HuH-7.5 (cell line): ENCODE data around the gene IFRD1.

Experiments used
- DNase-seq: peaks from one replicate; pipeline ENCODE4 v3.0.0; 2011; ENCODE audit warnings: low spot score

Gene IFRD1

GRCh38 chr7:112449902-112450806 lies at the start of gene IFRD1:
IFRD1 (plus strand) TSS chr7:112450460; CDS start chr7:112450689, 229 bp downstream.
- peak; percentile 91 for DNase-seq

DNA sequence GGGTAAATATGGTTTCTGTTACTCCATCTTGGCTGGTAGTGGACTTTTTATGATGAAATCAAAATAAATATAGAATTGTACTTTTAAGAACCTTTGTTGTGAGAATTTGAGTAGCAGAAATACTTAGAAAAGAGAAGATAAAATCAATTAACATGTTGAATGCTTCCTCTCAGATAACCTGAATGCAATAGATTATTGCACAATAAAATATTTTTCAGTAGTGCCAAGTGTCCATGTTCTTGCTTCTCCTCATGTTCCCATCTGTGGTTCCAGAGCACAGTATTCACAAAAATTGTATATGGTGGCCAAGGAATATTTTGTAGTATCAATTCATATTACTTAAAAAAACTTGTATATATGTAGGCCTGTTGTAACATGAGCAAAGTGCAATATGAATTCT lies 45.9 kb upstream of the IFRD1 start:
- DNase-seq = no peak

DNA sequence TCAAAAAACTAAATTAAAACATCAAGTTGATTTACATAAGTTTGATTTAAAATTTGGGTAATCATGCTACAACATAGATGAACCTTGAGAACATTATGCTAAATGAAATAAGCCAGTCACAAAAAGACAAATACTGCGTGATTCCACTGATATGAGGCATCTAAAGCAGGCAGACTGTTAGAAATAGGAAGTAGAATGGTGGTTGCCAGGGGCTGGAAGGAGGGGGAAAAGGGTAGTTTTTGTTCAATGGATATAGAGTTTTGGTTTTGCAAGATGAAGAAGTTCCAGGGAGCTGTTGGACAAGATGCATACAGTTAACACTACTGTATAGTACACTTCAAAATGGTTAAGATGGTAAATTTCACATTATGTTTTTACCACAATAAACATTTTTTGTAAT lies 45.0 kb upstream of the IFRD1 start:
- no peak for DNase-seq

GRCh38 chr7:112407261-112407660 lies 43.0 kb upstream of the IFRD1 start:
- no peak for DNase-seq

GRCh38 chr7:112410092-112410491 lies 40.2 kb upstream of the IFRD1 start:
- no peak for DNase-seq

DNA sequence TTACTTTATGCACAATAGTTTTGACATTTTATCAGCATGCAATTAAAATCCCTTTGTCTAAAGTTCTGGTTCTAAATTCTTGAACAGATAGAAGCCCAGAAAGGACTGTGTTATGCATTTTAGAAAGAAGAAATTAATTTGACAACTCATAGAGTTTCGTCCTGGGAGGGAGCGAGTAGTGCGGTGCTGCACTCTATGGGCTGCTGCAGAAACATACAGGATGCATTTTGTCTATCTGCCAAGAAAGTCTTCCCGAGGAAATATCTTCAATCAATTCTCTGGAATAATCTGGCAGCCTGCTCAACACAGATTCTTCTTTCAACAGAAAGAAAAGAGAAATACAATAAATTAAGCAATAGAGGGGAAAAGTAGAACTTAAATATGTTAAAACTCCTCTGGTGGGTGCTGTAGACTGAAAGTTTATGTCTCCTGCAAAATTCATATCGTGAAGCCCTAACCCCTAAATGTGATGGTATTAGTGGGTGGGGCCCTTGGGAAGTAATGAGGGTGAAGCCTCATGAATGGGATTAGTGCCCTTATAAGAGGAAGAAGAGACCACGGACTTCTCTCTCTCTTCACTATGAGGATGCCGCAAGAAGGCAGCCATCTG lies 39.0 kb upstream of the IFRD1 start:
- DNase-seq = no peak

GRCh38 chr7:112414855-112415490 lies 35.3 kb upstream of the IFRD1 start:
- DNase-seq = peak; percentile 33

- DNase-seq = no peak
Measured at GRCh38 chr7:112416127-112416526, 34.1 kb upstream of the IFRD1 start.

- DNase-seq = no peak
Measured at GRCh38 chr7:112419543-112420130, 30.6 kb upstream of the IFRD1 start.

- DNase-seq = no peak
Measured at GRCh38 chr7:112420236-112420861, 29.9 kb upstream of the IFRD1 start.

GRCh38 chr7:112421666-112422486 lies 28.4 kb upstream of the IFRD1 start:
- no peak for DNase-seq

DNA sequence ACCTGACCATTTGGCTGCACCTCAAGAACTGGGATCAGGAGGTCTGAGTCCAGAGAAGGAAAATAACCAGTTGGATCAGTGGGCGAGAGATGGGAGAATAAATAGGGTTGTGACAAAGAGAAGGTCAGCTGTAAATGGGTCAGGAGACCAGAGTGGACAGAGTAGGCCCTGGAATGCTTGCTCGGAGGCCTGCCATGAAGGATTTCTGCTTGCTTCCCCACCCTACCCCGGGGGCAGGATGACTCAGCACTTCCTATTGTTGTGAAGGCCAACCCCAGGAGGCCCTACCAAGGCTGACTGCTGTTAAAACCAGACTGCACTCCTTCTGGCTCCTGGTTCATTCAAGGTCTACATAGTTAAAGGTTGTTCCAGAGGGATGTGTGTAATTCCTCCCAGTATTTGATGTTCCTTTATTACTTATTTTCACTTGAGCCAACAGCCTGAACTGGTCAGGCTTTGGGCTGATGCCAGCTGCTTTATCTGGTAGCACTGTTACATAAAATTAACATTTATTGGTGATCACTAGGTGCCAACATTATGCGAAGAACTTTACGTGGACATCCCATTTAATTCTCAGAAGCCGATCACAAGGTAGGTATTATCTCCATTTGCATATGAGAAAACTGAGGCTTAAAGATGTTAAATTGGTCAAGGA lies 27.3 kb upstream of the IFRD1 start:
- DNase-seq = peak; percentile 18

DNA sequence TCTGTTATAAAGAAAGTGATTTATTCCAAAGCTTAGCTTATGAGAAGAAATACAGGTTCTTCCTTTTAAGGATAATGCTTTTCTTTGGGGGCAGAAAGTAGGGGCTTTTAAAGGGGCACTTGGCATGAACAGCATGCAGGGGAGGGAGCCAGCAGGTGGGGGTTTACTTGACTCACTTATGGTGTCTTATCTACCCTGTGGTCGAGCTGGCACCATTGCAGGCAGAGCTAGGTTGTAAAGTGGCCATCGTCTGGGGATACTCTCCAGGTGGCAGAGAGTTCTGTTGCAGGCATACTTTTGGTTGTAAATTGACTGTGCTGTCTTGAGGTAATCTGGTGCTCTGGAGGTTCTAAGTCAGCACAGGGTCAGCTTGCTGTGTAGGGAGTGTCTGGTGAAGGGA lies 26.3 kb upstream of the IFRD1 start:
- no peak for DNase-seq

DNA sequence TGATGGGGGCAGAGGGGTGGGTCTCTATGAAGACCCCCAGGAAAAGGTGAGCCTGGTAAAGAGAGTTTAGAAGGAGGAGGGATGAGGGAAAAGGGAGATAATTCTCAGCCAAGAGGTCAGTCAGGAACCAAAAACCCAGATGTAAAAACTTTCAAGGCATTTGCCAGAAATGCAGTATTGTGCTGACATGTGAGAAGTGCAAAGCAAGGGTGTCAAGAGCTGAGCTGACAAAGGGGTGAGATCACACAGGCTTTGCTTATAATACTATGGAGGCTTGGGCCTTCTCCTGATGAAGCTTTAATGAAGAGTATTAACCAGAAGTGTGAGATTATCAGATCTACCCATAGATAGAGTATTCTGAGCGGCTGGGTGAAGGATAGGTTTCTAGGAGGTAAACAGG lies 22.3 kb upstream of the IFRD1 start:
- DNase-seq = no peak

- no peak for DNase-seq
Measured at GRCh38 chr7:112428715-112429114, 21.5 kb upstream of the IFRD1 start.

DNA sequence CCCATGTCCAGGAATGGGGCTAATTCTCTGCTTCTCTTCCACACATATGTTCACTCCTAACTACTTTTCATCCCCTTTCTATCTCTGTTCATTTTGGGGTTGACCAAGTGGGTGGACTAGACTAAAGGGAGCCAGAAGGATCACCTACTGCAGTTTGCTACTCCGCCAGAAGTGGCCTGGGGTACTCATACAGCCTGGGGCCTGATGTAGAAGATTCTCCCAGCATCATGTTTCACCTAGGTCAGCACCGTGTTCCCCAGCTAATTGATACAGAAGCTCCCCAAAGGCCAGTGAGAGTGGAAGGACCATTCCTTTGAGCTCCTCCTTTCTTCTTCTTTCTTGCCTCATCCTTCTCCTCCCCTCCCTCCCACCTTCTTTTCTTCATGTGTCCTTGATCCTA lies 19.6 kb upstream of the IFRD1 start:
- no peak for DNase-seq

GRCh38 chr7:112431803-112432202 lies 18.5 kb upstream of the IFRD1 start:
- DNase-seq = no peak

GRCh38 chr7:112433289-112433688 lies 17.0 kb upstream of the IFRD1 start:
- no peak for DNase-seq

DNA sequence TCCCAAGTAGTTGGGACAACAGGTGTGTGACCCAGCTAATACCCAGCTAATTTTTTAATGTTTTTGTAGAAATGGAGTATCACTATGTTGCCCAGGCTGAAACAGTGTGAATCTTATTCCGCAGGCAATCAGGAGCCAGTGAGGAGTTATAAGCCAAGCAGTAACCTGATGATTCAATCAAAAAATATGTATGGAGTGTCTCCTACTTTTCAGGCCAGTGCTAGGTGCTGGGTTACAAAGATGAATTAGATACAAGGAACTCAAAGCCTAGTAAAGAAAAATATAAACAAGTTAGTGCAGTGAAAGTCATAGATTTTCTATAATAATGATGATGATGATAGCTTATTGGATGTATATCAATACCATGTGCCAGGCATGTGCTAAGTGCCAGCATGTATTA lies 13.2 kb upstream of the IFRD1 start:
- no peak for DNase-seq

- no peak for DNase-seq
Measured at GRCh38 chr7:112439476-112439875, 10.8 kb upstream of the IFRD1 start.

GRCh38 chr7:112442210-112442609 lies 8.1 kb upstream of the IFRD1 start:
- DNase-seq = no peak
